HG03039 (cell line): Measurements from ENCODE around the gene ZMIZ1.

Experiments
- ATAC-seq: cut with Tn5 transposase; IDR thresholded peaks from one replicate; pipeline ENCODE4 v1.9.1; 2021; ENCODE audit warnings: mild to moderate bottlenecking, moderate library complexity; ENCODE audit not compliant: unreplicated experiment

ZMIZ1 gene

GRCh38 chr10:79314761-79315601, 246.2 kb downstream of the ZMIZ1 start:
- no peak for ATAC-seq

DNA sequence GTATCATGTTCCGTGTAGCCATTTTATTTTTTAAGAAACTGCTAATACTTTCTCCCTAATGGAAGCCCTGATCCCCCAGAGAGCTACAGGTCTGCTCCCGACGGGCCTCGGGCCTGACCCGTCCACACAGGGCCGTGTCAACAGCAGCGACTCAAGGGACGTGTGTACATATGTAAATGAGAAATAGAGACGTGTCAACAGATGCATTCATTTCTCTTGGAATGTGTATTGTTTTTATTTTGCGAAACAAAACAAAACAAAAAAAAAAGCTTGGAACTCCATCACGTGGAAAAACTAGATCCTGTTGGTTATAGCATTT, 246.8 kb downstream of the ZMIZ1 start:
- ATAC-seq = no peak

DNA sequence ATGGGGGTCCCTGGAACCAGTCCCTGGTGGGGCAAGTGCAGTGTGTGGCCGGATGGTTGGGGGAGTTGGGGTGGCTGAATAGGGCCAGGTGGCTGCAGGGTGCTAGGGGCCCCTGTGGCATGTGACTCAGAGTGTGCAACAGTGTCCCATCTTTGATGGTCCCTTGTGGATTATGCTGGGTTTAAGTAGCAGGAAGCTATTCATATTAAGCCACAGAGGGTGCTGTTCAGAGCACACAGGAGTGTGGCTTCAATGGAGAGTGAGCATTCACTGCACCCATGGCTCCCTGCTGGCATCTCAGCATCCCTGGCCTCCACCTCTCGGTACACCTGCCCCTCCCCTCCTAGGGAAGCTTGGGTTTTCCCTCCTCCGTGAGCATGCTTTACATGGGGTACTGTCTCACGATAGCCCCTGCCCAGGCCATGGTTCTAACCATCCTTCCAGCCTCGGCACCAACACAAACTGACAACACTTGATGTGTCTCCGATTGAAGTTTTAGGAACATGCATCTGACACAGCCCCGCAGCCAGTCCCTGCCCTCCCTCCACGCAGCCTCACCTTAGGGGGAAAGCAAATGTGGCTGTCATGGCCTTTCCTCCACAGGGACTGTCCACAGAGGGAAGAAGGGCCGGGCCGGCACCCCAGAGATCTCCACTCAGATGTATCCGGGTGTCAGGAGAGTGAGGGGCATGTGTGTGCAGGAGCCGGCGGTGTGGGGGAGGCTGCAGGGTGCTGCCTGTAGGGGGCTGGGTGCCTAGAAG, 248.1 kb downstream of the ZMIZ1 start:
- peak; percentile 50 for ATAC-seq

DNA sequence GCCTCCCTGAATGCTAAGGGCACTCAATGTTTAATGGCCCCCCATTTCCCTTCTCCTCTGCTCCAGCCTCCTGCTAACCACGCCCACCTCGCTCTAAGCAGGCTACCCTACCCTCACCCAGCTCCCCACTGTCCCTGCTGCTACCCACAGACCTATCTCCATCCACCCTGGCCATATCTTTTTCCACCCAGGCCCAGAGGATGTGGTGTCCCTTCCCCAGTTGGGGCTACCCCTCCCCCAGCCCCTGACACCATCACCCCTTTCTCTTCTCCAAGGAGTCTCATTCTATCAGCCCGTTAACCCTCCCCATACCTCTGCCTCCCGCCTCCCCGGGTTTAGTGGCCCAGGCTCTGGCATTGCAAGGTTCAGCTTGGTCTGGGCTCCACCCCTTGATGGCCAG, 249.6 kb downstream of the ZMIZ1 start:
- no peak for ATAC-seq

- no peak for ATAC-seq
Measured at GRCh38 chr10:79319115-79319771, 250.5 kb downstream of the ZMIZ1 start.

DNA sequence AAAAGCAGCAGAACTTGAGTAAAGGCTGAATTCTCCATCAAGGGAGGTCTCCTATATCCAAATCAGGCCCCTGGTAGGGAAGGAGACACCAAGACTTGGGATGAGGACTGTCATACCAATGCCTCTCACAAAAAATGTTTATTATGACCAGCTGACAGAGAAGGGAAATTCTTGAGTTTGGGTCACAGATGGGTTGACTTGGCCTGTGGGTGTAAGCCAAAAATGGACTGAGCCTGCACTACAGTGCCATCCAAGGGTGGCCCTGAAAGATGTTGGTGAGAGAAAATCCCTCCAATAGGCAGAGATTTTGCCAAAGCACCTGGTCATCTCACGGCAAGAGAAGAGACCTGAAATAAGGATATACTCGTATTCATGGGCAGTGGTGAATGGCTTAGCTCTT, 251.6 kb downstream of the ZMIZ1 start:
- no peak for ATAC-seq

GRCh38 chr10:79320820-79321493, 252.2 kb downstream of the ZMIZ1 start:
- ATAC-seq = no peak

- no peak for ATAC-seq
Measured at GRCh38 chr10:79321494-79321882, 252.7 kb downstream of the ZMIZ1 start.

GRCh38 chr10:79321951-79322350, 253.2 kb downstream of the ZMIZ1 start:
- ATAC-seq = no peak

- no peak for ATAC-seq
Measured at GRCh38 chr10:79322616-79323543, 254.1 kb downstream of the ZMIZ1 start.

GRCh38 chr10:79323602-79324001, 254.8 kb downstream of the ZMIZ1 start:
- no peak for ATAC-seq

GRCh38 chr10:79324032-79324695, 255.4 kb downstream of the ZMIZ1 start:
- ATAC-seq = no peak

DNA sequence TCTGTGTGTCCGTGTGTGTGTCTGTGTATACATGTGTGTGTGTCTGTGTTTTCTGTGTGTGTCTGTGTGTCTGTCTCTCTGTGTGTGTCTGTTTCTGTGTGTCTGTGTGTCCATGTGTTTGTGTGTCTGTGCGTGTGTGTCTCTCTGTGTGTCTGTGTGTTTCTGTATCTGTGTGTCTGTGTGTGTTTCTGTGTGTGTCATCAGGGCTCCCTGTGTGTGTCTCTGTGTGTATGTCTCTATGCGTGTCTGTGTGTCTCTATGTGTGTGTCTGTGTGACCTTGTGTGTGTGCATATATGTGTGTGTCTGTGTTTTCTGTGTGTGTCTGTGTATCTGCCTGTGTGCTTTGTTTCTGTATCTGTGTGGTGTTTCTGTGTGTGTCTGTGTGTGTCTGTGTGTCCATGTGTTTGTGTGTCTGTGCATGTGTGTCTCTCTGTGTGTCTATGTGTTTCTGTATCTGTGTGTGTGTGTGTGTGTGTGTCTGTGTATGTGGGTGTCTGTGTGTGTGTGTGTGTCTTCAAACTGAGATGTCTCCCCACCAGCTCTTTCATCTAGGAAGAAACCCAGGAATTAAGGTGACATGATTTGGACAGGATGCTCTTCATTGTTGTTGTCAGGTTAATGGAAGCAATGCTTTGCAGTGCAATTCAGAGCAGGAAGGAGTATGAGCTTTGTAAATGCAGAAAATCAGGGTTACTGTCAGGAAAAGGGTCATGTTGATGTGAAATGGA, 257.8 kb downstream of the ZMIZ1 start:
- no peak for ATAC-seq

GRCh38 chr10:79327090-79327457, 258.3 kb downstream of the ZMIZ1 start:
- no peak for ATAC-seq

- no peak for ATAC-seq
Measured at GRCh38 chr10:79328147-79328701, 259.5 kb downstream of the ZMIZ1 start.

- ATAC-seq = no peak
Measured at GRCh38 chr10:79328737-79329504, 260.2 kb downstream of the ZMIZ1 start.

- ATAC-seq = no peak
Measured at GRCh38 chr10:79329529-79329928, 260.8 kb downstream of the ZMIZ1 start.

- ATAC-seq = peak; percentile 2
Measured at GRCh38 chr10:79331226-79331625, 262.5 kb downstream of the ZMIZ1 start.
